ENCODE results near the gene EIF5A2.
"Not testable (repeated sequence)": the region's sequence is repeated elsewhere in the genome, so short reads cannot be mapped to it uniquely, and the experiment has no call there.

EIF5A2 gene

DNA sequence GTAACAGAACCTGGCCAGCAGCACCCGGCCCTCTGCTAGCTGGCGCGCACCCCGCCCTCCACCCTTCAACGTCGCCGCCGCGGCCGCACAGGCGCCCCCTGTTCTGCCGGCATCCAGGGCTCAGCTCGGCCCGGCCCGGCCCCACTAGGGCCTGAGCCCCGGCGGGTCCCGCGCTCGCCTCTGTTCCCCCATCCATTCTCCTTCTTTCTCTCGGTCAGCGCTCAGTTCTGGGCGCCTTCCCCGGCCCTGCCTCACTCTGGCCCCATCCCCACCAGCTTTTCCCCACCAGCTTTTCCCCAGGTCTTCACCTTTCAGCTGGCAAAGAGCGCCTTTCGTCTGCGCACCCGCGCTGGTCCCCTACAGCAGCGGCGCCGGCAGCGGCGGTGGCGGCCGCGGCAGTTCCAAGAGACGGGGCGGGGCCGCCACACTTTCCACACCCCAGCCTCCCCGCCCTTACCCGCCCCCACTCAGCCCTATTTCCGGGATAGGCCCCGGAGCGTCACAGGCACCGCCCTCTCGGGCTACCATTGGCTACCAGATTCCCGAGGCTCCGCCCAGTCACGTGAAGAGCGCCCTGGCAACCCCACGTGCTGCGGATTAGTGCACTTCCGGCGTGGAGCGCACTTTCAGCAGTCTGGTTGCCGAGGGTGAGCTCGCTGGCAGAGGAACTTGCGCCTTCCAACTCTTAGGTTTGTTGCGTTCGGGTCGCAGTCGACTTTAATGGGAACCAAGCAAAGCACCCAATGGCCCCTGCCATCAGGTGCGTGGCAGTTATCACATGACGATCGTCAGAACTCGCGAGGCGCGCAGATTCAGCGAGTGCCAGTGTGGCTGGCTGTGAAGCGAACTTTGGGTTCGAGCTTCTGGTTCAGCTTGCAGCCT is at the start of gene EIF5A2:
EIF5A2 (minus strand) TSS at position 403 of the 882 bp plus-strand sequence. CDS start 831 bp downstream, outside the sequence.
- DNase-seq (ENCODE audit: low spot score): peak; percentile 97

DNA sequence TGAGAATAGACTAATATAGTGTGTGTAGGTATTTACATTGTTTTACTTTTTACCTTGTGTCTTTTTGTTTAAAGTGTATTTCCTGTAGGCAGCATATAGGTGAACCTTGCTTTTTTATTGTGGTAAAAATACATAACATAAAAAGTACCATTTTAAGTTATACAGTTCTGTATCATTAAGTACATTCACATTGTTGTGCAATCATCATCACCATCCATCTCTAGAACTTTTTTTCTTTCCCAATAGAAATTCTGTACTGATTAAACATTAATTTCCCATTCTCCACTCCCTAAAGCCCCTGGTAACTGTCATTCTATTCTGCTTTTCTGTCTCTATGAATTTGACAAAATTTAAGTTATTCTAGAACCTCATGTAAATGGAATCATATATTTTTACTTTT is 48.2 kb upstream of the EIF5A2 start:
- no peak for DNase-seq (ENCODE audit: low spot score)

DNA sequence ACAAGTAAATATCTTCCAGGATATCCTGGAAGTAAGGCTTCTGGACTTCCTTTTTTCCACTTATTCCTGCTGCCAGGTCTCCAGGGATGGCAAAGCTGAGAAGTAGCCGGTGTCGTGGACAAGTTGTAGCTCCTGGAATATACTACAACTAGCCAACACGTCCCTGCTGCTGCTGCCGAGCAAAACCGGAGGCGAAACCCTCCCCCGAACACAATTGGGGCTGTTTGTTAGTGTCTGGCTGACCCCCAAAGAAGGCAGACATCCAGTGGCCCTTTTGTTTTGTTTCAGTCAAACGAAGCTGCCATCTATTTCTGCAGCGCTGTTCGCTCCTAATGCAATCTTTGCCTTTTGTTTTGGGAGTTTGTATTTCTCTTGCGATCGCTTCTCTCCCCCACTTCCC is 45.3 kb upstream of the EIF5A2 start:
- DNase-seq (ENCODE audit: low spot score): no peak

DNA sequence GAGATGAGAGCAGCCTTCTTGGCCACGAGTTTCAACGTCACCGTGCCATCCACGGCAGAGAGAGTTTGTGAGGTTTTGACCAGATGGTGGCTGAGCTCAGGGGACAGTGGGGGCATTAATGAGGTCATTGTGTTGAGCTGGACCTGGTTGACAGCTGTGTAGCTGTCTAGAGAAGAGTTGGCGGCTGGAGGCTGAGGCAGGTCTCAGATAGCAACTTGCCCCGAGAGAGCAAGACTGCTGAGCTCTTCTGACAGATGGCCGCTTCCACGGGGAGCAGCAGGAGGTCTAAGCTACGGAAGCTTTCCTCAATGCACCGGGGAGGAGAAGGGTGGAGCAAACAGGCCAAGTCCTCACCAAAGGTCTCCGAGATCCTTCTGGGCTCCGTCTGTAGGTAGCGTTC is 44.8 kb upstream of the EIF5A2 start:
- no peak for DNase-seq (ENCODE audit: low spot score)

DNA sequence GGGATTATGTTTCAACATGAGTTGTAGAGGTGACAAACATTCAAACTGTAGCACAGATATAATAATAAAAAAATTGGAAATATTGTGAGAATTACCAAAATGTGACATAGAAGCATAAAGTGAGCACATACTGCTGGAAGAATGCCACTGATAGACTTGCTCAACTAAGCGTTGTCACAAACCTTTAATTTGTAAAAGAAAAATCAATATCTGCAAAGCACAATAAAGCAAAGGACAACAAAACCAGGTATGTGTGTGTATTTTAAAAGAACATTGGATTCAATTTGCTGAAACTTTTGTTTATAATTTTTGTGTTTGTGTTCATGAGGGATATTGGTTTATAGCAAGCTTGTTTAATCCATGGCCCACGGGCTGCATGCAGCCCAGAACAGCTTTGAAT is 40.8 kb upstream of the EIF5A2 start:
- DNase-seq (ENCODE audit: low spot score): no peak

DNA sequence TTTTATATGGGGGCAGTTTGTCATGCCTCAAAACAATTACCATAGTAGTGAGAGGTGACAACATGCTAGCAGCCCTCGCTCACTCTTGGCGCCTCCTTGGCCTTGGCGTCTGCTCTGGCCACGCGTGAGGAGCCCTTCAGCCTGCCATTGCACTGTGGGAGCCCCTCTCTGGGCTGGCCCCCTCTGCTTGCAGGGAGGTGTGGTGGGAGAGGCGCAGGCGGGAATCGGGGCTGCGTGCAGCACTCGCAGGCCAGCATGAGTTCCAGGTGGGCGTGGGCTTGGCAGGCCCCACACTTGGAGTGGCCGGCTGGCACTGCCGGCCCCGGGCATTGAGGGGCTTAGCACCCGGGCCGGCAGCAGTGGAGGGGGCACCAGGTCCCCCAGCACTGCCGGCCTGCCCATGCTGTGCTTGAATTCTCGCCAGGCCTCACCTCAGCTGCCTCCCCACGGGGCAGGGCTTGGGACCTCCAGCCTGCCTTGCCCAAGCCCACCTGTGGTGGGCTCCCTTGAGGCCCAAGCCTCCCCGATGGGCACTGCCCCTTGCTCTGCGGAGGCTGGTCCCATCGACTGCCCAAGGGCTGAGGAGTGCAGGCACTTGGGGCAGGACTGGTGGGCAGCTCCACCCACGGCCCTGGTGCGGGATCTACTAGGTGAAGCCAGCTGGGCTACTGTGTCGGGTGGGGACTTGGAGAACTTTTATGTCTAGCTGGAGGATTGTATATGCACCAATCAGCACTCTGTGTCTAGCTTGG is 38.8 kb upstream of the EIF5A2 start:
- no peak for DNase-seq (ENCODE audit: low spot score)

DNA sequence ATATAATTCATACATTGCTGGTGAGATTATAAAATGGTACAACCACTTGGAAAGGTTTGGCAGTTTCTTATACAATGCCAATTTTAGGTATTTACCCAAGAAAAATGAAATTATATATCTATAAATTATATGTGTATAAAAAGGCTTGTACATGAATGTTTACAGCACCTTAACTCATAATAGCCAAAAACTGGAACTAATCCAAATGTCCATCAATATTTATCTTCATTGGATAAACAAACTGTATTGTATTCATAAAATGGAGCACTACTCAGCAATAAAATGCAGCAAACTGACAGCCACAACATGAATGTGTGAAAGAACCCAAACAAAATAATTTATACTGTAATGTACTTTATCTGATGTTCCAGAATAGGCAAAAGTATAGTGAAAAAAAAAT is 33.6 kb upstream of the EIF5A2 start:
- DNase-seq (ENCODE audit: low spot score): no peak

DNA sequence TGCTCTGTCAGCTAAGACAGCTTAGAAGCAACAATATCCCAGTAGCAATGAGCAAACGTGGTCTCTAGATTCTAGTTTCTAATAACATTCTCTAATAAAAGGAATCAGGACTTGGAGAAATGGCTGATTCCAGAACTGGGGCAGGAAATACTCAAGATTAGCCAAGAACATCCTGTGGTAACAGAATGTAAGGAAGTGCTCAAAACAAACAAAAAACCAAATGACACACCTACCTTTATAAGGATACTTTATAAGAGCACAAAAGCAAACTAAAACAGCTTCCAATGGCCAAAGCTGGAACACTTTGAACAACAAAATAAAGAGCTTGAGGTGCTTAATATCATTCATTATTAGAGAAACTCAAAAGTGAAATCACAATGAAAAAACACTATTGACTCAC is 33.1 kb upstream of the EIF5A2 start:
- DNase-seq (ENCODE audit: low spot score): no peak

DNA sequence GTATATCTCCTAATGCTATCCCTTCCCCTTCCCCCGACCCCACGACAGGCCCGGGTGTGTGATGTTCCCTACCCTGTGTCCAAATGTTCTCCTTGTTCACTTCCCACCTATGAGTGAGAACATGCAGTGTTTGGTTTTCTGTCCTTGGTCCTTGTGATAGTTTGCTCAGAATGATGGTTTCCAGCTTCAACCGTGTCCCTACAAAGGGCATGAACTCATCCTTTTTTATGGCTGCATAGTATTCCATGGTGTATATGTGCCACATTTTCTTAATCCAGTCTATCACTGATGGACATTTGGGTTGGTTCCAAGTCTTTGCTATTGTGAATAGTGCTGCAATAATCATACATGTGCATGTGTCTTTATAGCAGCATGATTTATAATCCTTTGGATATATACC is 24.6 kb upstream of the EIF5A2 start:
- not testable (repeated sequence) for DNase-seq (ENCODE audit: low spot score)

DNA sequence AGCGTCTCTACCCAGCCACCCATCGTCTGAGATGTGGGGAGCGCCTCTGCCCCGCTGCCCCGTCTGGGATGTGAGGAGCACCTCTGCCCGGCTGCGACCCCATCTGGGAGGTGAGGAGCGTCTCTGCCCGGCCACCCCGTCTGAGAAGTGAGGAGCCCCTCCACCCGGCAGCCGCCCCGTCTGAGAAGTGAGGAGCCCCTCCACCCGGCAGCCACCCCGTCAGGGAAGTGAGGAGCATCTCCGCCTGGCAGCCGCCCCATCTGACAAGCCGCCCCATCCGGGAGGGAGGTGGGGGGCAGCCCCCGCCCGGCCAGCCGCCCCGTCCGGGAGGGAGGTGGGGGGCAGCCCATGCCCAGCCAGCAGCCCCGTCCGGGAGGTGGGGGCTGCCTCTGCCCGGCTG is 15.1 kb upstream of the EIF5A2 start:
- not testable (repeated sequence) for DNase-seq (ENCODE audit: low spot score)

DNA sequence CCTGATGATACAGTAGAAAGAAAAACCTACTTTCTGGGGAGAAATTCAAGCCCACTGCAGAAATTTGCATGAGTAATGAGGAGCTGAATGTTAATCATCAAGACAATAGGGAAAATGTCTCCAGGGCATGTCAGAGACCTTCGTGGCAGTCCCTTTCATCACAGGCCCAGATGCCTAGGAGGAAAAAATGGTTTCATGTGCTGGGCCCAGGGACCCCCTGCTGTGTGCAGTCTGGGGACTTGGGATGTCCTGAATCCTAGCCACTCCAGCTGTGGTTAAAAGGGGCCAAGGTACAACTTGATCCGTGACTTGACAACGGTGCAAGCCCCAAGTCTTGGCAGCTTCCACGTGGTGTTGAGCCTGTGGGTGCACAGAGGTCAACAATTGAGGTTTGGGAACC is 10.3 kb upstream of the EIF5A2 start:
- DNase-seq (ENCODE audit: low spot score): no peak

DNA sequence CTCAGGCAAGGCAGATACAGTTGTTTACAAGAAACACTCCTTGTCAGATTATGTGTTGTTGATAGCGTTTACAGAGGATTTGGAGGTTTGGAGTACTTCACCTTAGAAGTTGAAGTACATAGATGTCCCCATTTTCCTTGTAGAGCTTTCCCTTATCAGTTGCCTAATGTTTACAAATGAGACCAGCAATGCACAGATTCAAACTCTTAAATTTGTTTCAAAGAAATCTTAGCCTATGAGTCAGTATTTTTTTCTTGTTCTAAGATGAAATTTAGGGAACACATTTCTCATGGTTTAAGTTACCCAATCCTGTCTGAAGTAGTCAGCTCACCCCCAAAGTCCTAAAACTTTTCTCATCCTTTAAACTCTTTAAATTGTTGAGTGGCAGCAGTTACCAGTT is 6.3 kb upstream of the EIF5A2 start:
- DNase-seq (ENCODE audit: low spot score): no peak

DNA sequence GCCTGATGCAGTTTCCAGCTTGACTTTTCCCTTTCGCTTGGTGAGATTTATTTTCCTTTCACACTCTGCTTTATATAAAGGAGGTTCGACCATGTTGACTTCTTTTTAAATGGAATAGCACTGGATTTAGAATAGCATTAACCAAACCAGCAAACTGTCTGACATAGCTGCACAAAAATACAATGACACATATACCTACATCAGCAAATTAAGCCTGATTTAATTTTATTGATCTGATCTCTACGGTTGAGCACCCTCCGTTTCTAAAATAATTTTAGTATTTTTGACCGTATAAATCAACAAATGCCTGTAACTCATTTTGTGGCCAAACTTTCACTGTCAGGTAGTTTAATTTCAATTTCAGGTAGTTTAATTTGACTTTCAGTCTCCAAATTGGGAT is 5.8 kb upstream of the EIF5A2 start:
- DNase-seq (ENCODE audit: low spot score): no peak

DNA sequence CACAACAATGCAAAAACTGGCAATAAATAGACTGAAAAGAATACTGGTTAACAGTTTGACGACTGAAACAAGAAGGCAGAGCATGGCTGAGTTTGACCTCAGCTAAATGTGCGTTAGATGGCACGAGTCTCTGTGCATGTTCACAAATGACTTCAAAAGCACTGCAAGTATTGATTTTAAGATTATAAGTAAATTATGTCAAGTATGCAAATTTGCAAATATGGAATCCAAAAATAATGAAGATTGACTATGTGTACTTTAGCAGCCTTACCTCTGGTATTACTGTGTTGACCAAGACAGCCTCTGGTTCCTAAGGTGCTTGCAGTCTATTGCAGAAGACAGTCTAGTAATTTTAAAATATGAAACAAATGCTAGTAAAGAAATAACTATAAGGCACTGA is 2.6 kb upstream of the EIF5A2 start:
- no peak for DNase-seq (ENCODE audit: low spot score)

DNA sequence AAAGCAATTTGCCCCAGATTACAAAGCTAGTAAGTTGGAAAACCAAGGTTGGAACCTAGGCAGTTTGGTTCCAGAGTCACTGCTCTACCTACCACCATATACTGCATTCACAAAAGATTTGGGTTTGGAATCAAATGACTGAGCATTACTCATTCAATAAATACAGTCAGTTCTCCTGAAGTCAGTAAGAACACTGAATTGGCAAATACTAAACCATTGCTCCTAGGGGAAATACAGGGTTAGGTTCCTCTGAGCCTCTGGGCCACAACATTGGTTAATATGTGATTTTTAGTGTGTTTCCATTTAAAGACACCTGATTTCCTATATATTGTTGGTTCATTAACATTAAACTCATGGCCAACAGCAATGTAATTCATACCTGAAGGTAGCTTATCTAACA is 2.1 kb upstream of the EIF5A2 start:
- no peak for DNase-seq (ENCODE audit: low spot score)

DNA sequence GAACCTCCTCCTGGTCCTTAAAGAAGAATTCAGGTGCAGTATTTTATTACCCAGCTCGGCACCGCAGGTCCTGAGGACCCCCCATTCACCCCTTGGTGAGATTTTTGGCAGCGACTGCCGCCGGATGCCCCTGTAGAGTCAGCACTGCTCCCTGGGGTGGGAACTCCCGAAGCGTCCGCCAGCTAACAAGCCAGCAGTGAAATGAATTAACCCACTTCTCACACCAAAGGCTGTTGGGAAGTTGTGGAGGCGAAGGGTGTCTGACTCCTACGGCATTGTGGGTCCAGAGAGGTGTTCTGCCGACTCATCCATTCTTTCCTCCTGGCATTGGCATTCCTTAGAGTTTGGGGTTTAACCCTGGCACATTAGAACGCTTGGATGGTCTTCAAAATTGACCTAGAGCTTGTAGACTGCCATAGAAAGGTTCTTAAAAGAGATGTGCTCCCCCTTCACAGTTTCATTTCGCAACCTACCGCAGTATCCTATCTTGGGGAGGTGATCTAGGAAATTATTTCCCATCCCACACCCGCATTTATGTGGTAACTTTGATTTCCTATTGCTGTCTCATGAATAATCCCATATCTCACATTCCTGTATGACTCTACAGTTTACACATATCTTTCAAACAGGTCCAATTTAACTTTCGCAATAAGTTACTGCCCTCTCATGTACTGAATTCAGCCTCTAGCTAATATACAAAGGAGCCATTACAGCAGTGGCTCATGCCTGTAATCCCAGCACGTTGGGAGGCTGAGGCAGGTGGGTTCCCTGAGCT is 879 bp upstream of the EIF5A2 start:
- DNase-seq (ENCODE audit: low spot score): peak; percentile 2

DNA sequence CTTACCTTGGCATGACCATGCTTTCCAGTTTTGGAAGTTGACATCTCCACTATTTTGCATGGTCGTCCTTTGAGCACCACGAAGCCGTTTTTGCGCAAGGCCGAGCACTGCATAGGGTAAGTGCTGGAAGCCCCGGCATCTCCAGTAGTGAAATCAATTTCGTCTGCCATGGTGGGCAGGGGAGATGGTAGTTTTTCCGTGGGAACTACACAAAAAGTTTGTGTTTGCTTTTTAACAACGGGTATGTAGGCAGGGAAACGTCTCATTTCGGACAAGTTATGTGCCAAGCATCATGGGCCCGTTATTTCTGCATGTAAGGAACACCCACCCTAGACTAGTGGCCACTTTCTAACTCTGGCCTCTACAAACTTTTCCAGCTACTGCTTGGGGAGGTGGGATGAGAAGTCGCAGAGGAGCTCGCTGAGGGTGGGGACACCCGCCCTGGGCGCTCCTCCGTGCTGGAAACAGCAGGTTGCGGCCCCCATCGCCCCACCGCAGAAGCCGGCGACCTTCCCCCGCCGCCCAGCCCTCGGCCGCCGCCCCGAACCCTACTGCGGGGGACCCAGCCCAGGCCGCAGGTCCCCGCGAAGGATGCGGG is 701 bp downstream of the EIF5A2 start:
- peak; percentile 4 for DNase-seq (ENCODE audit: low spot score)

DNA sequence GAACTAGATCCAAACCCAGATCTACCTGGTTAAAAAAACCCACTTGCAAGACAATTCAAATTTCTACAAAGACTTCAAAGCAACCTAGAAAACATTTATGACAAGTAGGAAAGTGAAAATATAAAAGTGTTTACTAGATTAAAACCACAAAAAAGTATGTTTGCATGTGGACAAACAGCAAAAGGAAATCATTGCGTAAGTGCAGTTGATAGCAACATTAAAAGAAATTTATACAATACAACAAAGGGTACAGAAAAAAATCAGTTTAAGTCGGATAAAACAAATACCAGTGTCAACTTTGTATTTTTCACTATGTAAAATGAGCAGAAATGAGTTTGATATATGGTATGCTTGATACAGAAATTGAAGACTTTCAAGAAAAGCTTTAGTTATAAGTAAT is 2.6 kb downstream of the EIF5A2 start:
- DNase-seq (ENCODE audit: low spot score): no peak

DNA sequence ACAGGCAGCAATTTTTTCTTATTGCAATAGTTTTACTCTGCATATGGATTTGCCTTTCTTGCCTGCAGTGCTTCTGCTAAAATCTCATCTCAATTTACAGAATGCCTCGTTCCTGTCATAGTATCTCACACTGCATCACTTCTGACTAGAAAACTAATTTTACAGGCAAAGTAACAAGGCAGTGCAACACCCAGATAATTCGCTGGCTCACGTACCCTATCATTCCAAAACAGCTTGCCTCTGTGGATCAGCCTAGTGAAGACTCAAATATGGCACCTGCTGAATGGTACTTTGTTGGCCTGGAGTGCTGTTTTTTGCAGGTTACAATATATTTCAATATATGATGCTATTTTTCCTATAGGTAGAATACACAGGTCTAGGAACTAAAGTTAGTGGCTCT is 5.3 kb downstream of the EIF5A2 start:
- DNase-seq (ENCODE audit: low spot score): no peak

DNA sequence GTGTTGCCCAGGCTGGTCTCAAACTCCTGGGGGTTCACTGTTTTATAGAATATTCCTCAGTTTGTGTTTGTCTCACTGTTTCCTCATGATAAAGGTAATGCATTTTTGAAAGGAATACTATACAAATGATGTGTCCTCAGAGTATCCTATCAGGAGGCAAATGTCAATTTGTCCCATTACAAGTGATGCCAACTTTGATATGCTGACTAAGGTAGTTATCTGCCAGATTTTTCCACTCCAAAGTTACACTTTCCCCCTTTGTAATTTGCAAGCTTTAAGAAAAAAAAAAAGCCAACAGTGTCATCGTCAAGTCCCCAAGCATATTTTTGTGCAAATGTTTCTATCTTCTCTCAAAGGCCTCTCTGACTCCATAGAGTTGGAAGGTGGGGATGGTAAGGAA is 9.0 kb downstream of the EIF5A2 start:
- no peak for DNase-seq (ENCODE audit: low spot score)

DNA sequence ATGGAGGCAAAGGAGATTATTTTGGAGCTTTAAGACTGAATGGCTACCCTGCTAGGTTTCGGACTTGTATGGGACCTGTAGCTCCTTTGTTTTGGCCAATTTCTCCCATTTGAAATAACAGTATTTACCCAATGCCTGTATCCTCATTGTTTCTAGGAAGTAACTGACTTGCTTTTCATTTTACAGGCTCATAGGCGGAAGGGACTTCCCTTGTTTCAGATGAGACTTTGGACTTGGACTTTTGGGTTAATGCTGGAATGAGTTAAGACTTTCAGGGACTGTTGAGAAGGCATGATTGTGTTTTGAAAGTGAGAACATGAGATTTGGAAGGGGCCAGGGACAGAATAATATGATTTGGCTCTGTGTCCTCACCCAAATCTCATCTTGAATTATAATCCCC is 10.5 kb downstream of the EIF5A2 start:
- DNase-seq (ENCODE audit: low spot score): no peak

DNA sequence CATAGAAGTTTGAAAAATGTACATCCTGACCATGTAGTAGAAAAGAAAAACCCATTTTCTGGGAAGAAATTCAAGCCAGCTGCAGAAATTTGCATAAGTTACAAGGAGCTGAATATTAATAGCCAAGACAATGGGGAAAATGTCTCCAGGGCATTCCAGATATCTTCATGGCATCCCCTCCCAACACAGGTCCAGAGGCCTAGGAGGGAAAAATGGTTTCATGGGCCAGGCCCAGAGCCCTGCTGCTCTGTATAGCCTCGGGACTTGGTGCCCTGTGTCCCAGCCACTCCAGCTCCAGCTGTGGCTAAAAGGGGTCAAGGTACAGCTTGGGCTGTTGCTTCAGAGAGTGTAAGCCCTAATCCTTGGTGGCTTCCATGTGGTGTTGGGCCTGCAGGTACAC is 11.2 kb downstream of the EIF5A2 start:
- DNase-seq (ENCODE audit: low spot score): not testable (repeated sequence)

Data from germinal center (tissue), 1 donor.